ENCODE data around the gene TSNAX. TPM values are rescaled to one million over a fixed set of nuclear protein-coding genes. Genes with fewer than 3 reads are reported as not detected.
A peak's percentile ranks its signal among the peaks of the same experiment; 100 is the strongest.

TSNAX gene
- total and polyA plus RNA-seq, 7 experiments from 2014 or later, result 33.7 to 97.1 (median 45.7) TPM

DNA sequence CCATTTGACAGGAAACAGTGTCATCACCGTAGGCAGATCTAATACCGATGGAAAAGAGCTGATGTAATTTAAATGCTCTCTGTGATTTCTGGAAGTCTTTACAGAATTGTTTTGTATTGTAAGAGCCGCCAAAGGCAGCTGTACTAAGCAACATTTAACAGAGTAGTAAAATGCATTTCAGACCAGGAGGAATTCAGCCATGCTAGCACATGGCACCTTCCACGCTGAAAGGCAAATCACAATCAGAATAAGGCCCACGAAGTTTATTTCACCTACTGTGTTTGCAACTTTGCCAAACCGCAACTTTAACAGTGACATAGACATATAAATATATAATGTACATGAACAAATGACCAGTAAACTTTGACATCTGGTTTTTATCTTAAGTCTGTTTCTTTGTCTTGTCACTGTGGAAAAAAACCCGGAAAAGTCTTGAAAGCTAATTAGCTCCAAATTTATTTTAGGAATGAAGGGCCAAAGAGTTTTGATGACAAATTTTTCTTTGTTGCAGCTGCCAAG lies 72.0 kb downstream of the TSNAX start:
- H3K9me3 ChIP-seq (ENCODE audit: control insufficient read depth in 2 of 3, low read length in 3 of 3), result no peaks in the 10 kb centered on the region
- H3K36me3 Mint-ChIP-seq, result no peaks in the 10 kb centered on the region
- no peak overlapping the region for H3K27ac ChIP-seq (ENCODE audit: low read depth, low read length)
- H3K4me1 Mint-ChIP-seq, result peaks cover 8 to 27% (median 16%) of the 10 kb centered on the region in 7 donors
- H3K4me3 ChIP-seq (ENCODE audit: low read length), result no peak overlapping the region
- ChIA-PET POLR2A (interaction anchor here (1.1 kb wide), 2 partner anchors 181 to 263 kb away, joined by 3 read pairs; partner anchors contain the start of genes EXOC8 and SPRTN), CTCF (interaction anchor here (0.6 to 2.3 kb wide), 6 partner anchors 157 to 245 kb away, joined by 3 to 5 read pairs (median 4); no protein-coding TSS in a partner anchor)
- no peak overlapping the region for H3K27ac Mint-ChIP-seq
- H3K4me1 ChIP-seq (ENCODE audit: control insufficient read depth in 2 of 2, insufficient read depth in 2 of 2, low read length in 2 of 2), result no peaks in the 10 kb centered on the region
- no peaks in the 10 kb centered on the region for H3K27me3 ChIP-seq (ENCODE audit: control insufficient read depth in 2 of 2, insufficient read depth in 2 of 2, low read length in 2 of 2)
- peaks cover 0 to 4% (median 0%) of the 10 kb centered on the region in 5 donors for H3K27me3 Mint-ChIP-seq
- H3K9me3 Mint-ChIP-seq, result no peaks in the 10 kb centered on the region
- H3K4me3 Mint-ChIP-seq, result no peak overlapping the region
- DNase-seq (no peak), ATAC-seq (no peak)
- intact Hi-C loops (cut with micrococcal nuclease), result loop anchor here in 1 of 2 donors (5.0 to 10.0 kb wide), 3 partner anchors 328 to 686 kb away; partner anchors contain the start of gene FAM89A
- H3K36me3 ChIP-seq (ENCODE audit: control insufficient read depth in 2 of 3, insufficient read depth in 3 of 3, low read length in 3 of 3), result no peaks in the 10 kb centered on the region

- ChIA-PET POLR2A (interaction anchor here (1.1 kb wide), 2 partner anchors 183 to 264 kb away, joined by 3 read pairs; partner anchors contain the start of gene SPRTN), CTCF (interaction anchor here (1.2 to 2.3 kb wide), 2 partner anchors 246 to 263 kb away, joined by 3 to 5 read pairs; no protein-coding TSS in a partner anchor)
- H3K27ac Mint-ChIP-seq, result no peak overlapping the region
- H3K27ac ChIP-seq (ENCODE audit: low read depth, low read length), result no peak overlapping the region
- no peak for ATAC-seq
- H3K4me1 Mint-ChIP-seq, result peaks cover 8 to 19% (median 11%) of the 10 kb centered on the region in 7 donors
- no peak for DNase-seq
- H3K36me3 Mint-ChIP-seq, result no peaks in the 10 kb centered on the region
- no peaks in the 10 kb centered on the region for H3K9me3 ChIP-seq (ENCODE audit: control insufficient read depth in 2 of 3, low read length in 3 of 3)
- intact Hi-C loops (cut with micrococcal nuclease), result loop anchor here (2.0 to 10.0 kb wide), 5 partner anchors 73 to 687 kb away; partner anchors contain the start of genes FAM89A (in 1 of the 2), GNPAT (in 1 of the 2) and TSNAX (in 1 of the 2)
- H3K9me3 Mint-ChIP-seq, result no peaks in the 10 kb centered on the region
- peaks cover 0 to 6% (median 0%) of the 10 kb centered on the region in 5 donors for H3K27me3 Mint-ChIP-seq
- H3K27me3 ChIP-seq (ENCODE audit: control insufficient read depth in 2 of 2, insufficient read depth in 2 of 2, low read length in 2 of 2), result no peaks in the 10 kb centered on the region
- H3K4me1 ChIP-seq (ENCODE audit: control insufficient read depth in 2 of 2, insufficient read depth in 2 of 2, low read length in 2 of 2), result no peaks in the 10 kb centered on the region
- no peak overlapping the region for H3K4me3 Mint-ChIP-seq
- no peak overlapping the region for H3K4me3 ChIP-seq (ENCODE audit: low read length)
- no peaks in the 10 kb centered on the region for H3K36me3 ChIP-seq (ENCODE audit: control insufficient read depth in 2 of 3, insufficient read depth in 3 of 3, low read length in 3 of 3)
Observed at GRCh38 chr1:231601824-231602672, 73.6 kb downstream of the TSNAX start.

DNA sequence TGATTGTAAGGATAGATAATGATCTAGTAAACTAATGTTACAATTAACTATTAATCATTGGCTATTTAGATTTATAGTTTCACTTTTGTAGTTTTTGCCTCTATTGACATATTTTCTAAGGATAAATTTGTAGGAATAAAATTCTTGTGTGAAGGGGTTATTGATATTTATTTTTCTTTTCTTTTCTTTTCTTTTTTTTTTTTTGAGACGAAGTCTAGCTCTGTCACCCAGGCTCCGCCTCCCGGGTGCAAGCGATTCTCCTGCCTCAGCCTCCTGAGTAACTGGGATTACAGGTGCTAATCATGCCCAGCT lies 74.2 kb downstream of the TSNAX start:
- CTCF ChIA-PET, result interaction anchor here (1.0 to 1.2 kb wide), 2 partner anchors 244 to 264 kb away, joined by 3 to 5 read pairs; no protein-coding TSS in a partner anchor
- H3K4me3 Mint-ChIP-seq, result no peak overlapping the region

DNA sequence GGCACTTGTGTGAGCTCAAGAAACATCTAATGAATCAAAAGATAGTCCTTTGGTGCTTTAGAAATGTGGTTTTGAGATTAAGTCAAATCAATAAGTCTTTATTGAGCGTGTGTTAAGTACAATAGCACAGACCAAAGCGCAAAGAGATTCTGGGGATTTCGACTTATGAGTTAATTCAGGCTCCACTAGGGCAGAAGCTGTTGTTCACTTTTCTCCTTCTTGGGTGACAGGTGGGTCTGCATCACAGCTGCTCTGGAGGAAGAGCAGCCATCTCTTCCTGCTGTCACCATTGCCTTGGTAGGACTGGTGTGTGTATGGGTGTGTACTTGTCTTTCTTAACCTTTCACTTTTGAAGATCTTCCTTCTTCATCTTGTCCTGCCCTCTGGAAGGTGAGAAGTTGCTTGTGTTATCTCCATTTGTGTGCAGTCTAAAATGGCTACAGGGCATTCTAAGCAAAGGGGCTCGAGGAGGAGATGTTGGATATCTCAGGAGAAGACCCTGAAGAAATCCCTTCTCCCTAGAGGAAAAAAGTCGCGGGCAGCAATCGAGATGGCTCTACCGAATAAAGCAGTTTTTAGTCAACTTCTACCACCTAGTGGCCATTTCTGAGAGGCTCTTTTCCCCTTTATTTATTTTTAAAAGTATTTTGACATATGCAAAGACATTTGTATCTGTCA lies 75.3 kb downstream of the TSNAX start:
- intact Hi-C loops (cut with micrococcal nuclease), result loop anchor here (1.0 to 10.0 kb wide), 13 partner anchors 9 to 689 kb away; partner anchors contain the start of genes GNPAT (in 2 of the 2), EGLN1 (in 1 of the 2), FAM89A (in 1 of the 2) and SPRTN (in 1 of the 2)
- ChIA-PET POLR2A (interaction anchor here (0.5 kb wide), 1 partner anchor 631 kb away, joined by 3 read pairs; no protein-coding TSS in a partner anchor), CTCF (interaction anchor here (0.7 to 1.2 kb wide), 5 partner anchors 65 to 286 kb away, joined by 3 to 10 read pairs (median 5); no protein-coding TSS in a partner anchor)
- peak overlapping the region; percentile 79 to 96 (median 87) for H3K27ac Mint-ChIP-seq
- Histone ChIP-seq H3K27ac (ENCODE audit: low read depth, low read length) (peak overlapping the region; percentile 70), H3K4me1 (ENCODE audit: control insufficient read depth in 2 of 2, insufficient read depth in 2 of 2, low read length in 2 of 2) (no peaks in the 10 kb centered on the region), H3K27me3 (ENCODE audit: control insufficient read depth in 2 of 2, insufficient read depth in 2 of 2, low read length in 2 of 2) (no peaks in the 10 kb centered on the region), H3K9me3 (ENCODE audit: control insufficient read depth in 2 of 3, low read length in 3 of 3) (no peaks in the 10 kb centered on the region), H3K4me3 (ENCODE audit: low read length) (peak overlapping the region; percentile 67), H3K36me3 (ENCODE audit: control insufficient read depth in 2 of 3, insufficient read depth in 3 of 3, low read length in 3 of 3) (no peaks in the 10 kb centered on the region)
- peaks cover 8 to 19% (median 11%) of the 10 kb centered on the region in 7 donors for H3K4me1 Mint-ChIP-seq
- peak overlapping the region; percentile 77 to 98 (median 94) for H3K4me3 Mint-ChIP-seq
- no peaks in the 10 kb centered on the region for H3K9me3 Mint-ChIP-seq
- no peaks in the 10 kb centered on the region for H3K36me3 Mint-ChIP-seq
- peaks cover 0 to 18% (median 0%) of the 10 kb centered on the region in 5 donors for H3K27me3 Mint-ChIP-seq
- peak; percentile 87 for ATAC-seq
- DNase-seq, result peak; percentile 13 to 72 (median 67)

More for the DNA sequence above, 74.2 kb downstream of the TSNAX start:
- Mint-ChIP-seq H3K36me3 (no peaks in the 10 kb centered on the region), H3K27me3 (peaks cover 0 to 12% (median 0%) of the 10 kb centered on the region in 5 donors), H3K4me1 (peaks cover 8 to 19% (median 11%) of the 10 kb centered on the region in 7 donors), H3K27ac (no peak overlapping the region), H3K9me3 (no peaks in the 10 kb centered on the region)
- no peaks in the 10 kb centered on the region for H3K9me3 ChIP-seq (ENCODE audit: control insufficient read depth in 2 of 3, low read length in 3 of 3)
- ATAC-seq, result no peak
- no peak for DNase-seq
- H3K27me3 ChIP-seq (ENCODE audit: control insufficient read depth in 2 of 2, insufficient read depth in 2 of 2, low read length in 2 of 2), result no peaks in the 10 kb centered on the region
- no peak overlapping the region for H3K27ac ChIP-seq (ENCODE audit: low read depth, low read length)
- no peaks in the 10 kb centered on the region for H3K36me3 ChIP-seq (ENCODE audit: control insufficient read depth in 2 of 3, insufficient read depth in 3 of 3, low read length in 3 of 3)
- H3K4me3 ChIP-seq (ENCODE audit: low read length), result no peak overlapping the region
- no peaks in the 10 kb centered on the region for H3K4me1 ChIP-seq (ENCODE audit: control insufficient read depth in 2 of 2, insufficient read depth in 2 of 2, low read length in 2 of 2)
- intact Hi-C loops (cut with micrococcal nuclease), result loop anchor here (2.0 to 10.0 kb wide), 5 partner anchors 74 to 688 kb away; partner anchors contain the start of genes FAM89A (in 1 of the 2), GNPAT (in 1 of the 2) and TSNAX (in 1 of the 2)
- POLR2A ChIA-PET, result interaction anchor here (1.1 kb wide), 1 partner anchor 264 kb away, joined by 3 read pairs; the partner anchor contains the start of gene SPRTN

DNA sequence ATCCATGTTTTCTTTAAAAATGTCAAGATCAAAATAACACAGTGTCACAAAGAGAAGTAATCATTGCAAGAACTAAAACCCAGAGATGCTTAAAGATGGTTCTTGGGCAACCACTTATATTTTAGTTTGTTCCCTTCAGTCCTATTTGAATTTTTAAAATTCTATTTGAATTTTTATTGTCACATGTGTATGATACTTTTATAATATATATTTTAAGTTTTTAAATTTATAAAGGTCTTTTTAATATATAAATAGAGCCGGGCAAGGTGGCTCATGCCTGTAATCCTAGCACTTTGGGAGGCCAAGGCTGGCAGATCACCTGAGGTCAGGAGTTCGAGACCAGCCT lies 75.8 kb downstream of the TSNAX start:
- DNase-seq (no peak), ATAC-seq (no peak)
- Histone ChIP-seq H3K9me3 (ENCODE audit: control insufficient read depth in 2 of 3, low read length in 3 of 3) (no peaks in the 10 kb centered on the region), H3K4me3 (ENCODE audit: low read length) (no peak overlapping the region), H3K4me1 (ENCODE audit: control insufficient read depth in 2 of 2, insufficient read depth in 2 of 2, low read length in 2 of 2) (no peaks in the 10 kb centered on the region), H3K27ac (ENCODE audit: low read depth, low read length) (peak overlapping the region; percentile 70), H3K36me3 (ENCODE audit: control insufficient read depth in 2 of 3, insufficient read depth in 3 of 3, low read length in 3 of 3) (no peaks in the 10 kb centered on the region), H3K27me3 (ENCODE audit: control insufficient read depth in 2 of 2, insufficient read depth in 2 of 2, low read length in 2 of 2) (no peaks in the 10 kb centered on the region)
- H3K4me1 Mint-ChIP-seq, result peaks cover 8 to 19% (median 11%) of the 10 kb centered on the region in 7 donors
- peak overlapping the region in 7 of 10 donors; percentile 77 to 98 (median 94) for H3K4me3 Mint-ChIP-seq
- intact Hi-C loops (cut with micrococcal nuclease), result loop anchor here (1.0 to 10.0 kb wide), 12 partner anchors 8 to 689 kb away; partner anchors contain the start of genes EGLN1 (in 1 of the 2), FAM89A (in 1 of the 2), GNPAT (in 1 of the 2) and SPRTN (in 1 of the 2)
- H3K36me3 Mint-ChIP-seq, result peaks cover 0 to under 1% (median 0%) of the 10 kb centered on the region in 5 donors
- no peaks in the 10 kb centered on the region for H3K9me3 Mint-ChIP-seq
- peaks cover 0 to 21% (median 0%) of the 10 kb centered on the region in 5 donors for H3K27me3 Mint-ChIP-seq
- POLR2A ChIA-PET, result no interaction called here
- peak overlapping the region in 8 of 9 donors; percentile 85 to 96 (median 88) for H3K27ac Mint-ChIP-seq
- CTCF ChIA-PET, result interaction anchor here (0.7 to 1.2 kb wide), 2 partner anchors 65 to 247 kb away, joined by 3 to 10 read pairs; no protein-coding TSS in a partner anchor

All from naive thymus-derived CD4-positive, alpha-beta T cell (primary cell).